Upper lobe of left lung (tissue), 6 donors: ENCODE measurements around the gene RNF111. TPM values are rescaled to one million over a fixed set of nuclear protein-coding genes. Genes with fewer than 3 reads are reported as not detected.

ENCODE experiments used
- ATAC-seq, 2 donors: fragments of 200-7000 bp; cut with Tn5 transposase; one replicate each; pipeline ENCODE4 v1.9.1; 2022; ENCODE audit warnings: mild to moderate bottlenecking in 2 of 2, moderate library complexity in 2 of 2; ENCODE audit not compliant: low FRiP score in 2 of 2
- DNase-seq, 2 donors: peaks; one replicate each; pipeline ENCODE4 v3.0.0-alpha.2; 2019 to 2020
- H3K27ac ChIP-seq, 4 donors: fragments of 200-600 bp; sonication (generic); one replicate each; pipeline ENCODE4 v1.5.1; 2016 to 2019
- H3K27me3 ChIP-seq, 4 donors: fragments of 200-600 bp; sonication (generic); one replicate each; pipeline ENCODE4 v1.5.1; 2017 to 2019
- H3K36me3 ChIP-seq, 4 donors: fragments of 200-600 bp; sonication (generic); one replicate each; pipeline ENCODE4 v1.5.1; 2016 to 2019
- H3K4me1 ChIP-seq, 4 donors: fragments of 200-600 bp; sonication (generic); one replicate each; pipeline ENCODE4 v1.5.1; 2018 to 2019
- H3K4me3 ChIP-seq, 4 donors: fragments of 200-600 bp; sonication (generic); one replicate each; pipeline ENCODE4 v1.5.1; 2017 to 2019; ENCODE audit warnings: mild to moderate bottlenecking in 2 of 4, moderate library complexity in 1 of 4
- H3K9me3 ChIP-seq, 4 donors: fragments of 200-600 bp; sonication (generic); one replicate each; pipeline ENCODE4 v1.5.1; 2018 to 2019
- CTCF ChIP-seq, 6 experiments: fragments of 450-650 bp in 4 of 6; fragments of 200-600 bp in 2 of 6; sonication (generic) in 2 of 6; IDR thresholded peaks; one replicate each; pipeline ENCODE4 v1.5.1; 2016 to 2019; ENCODE audit warnings: antibody characterized with exemption in 6 of 6
- EP300 ChIP-seq, 4 donors: sonication (generic); formaldehyde crosslinking; IDR thresholded peaks; one replicate each; pipeline ENCODE4 v1.5.1; 2017; ENCODE audit warnings: antibody characterized with exemption in 4 of 4, control low read depth in 2 of 4
- POLR2A ChIP-seq, 4 donors: fragments of 450-650 bp; IDR thresholded peaks; one replicate each; pipeline ENCODE4 v1.5.1; 2016 to 2017; ENCODE audit warnings: antibody characterized with exemption in 4 of 4, mild to moderate bottlenecking in 2 of 4
- POLR2AphosphoS5 ChIP-seq, 2 donors: sonication (generic); formaldehyde crosslinking; IDR thresholded peaks; one replicate each; pipeline ENCODE4 v1.5.1; 2017; ENCODE audit warnings: antibody characterized with exemption in 2 of 2
- WGBS, 2 donors: methylation state at CpG; one replicate each; pipeline ENCODE4 v1.1.5; 2017 to 2018; 5-methylcytosine and 5-hydroxymethylcytosine counted together
- total RNA-seq, 6 donors: library from RNA; depleted of rRNA in 4 of 6; stranded (reverse); fragments of >200 nt in 4 of 6; gene quantifications; one replicate each; pipeline versions ENCODE4 v1.1.0 to v1.2.1, GENCODE V29; 2016 to 2021
- donor health status: DM: no; HTN: no; CAD: no; lungs with moderate emphysema.
- donor health status: DM: no; HTN: yes; CAD: no; lungs with severe emphysema.

RNF111 gene
- total RNA-seq, 6 donors from 2014 or later = 16.3 to 41.6 (median 31.8) TPM

GRCh38 chr15:59002418-59002859 lies 15.0 kb downstream of the RNF111 start:
- DNase-seq (no peak), ATAC-seq (peak; percentile 49 to 77)
- Histone ChIP-seq H3K4me1 (peaks cover 7 to 24% (median 11%) of the 10 kb centered on the region in 4 donors), H3K9me3 (no peaks in the 10 kb centered on the region), H3K27ac (peak overlapping the region in 2 of 4 donors; percentile 46 to 71), H3K36me3 (peaks cover 0 to 16% (median 0%) of the 10 kb centered on the region in 4 donors), H3K4me3 (no peak overlapping the region), H3K27me3 (no peaks in the 10 kb centered on the region)
- TF ChIP-seq POLR2AphosphoS5 (IDR thresholded peaks at IDR 0.05) = no peak
- TF ChIP-seq POLR2A (IDR thresholded peaks at IDR 0.05) = no peak
- TF ChIP-seq CTCF (IDR thresholded peaks at IDR 0.05) = no peak
- no peak for TF ChIP-seq EP300 (IDR thresholded peaks at IDR 0.05)
- 58 to 76% methylated on average over 2 of the region's 2 CpGs for WGBS, 2 donors

GRCh38 chr15:59005579-59005978 lies 18.1 kb downstream of the RNF111 start:
- no peak overlapping the region for H3K4me3 ChIP-seq
- peaks cover 7 to 17% (median 8%) of the 10 kb centered on the region in 4 donors for H3K4me1 ChIP-seq
- TF ChIP-seq POLR2A (IDR thresholded peaks at IDR 0.05) = no peak
- TF ChIP-seq POLR2AphosphoS5 (IDR thresholded peaks at IDR 0.05) = no peak
- TF ChIP-seq CTCF (IDR thresholded peaks at IDR 0.05) = no peak
- no peak for TF ChIP-seq EP300 (IDR thresholded peaks at IDR 0.05)
- ATAC-seq (no peak), DNase-seq (no peak)
- WGBS, 2 donors = 83 to 84% methylated on average over 5 of the region's 5 CpGs
- H3K9me3 ChIP-seq = no peaks in the 10 kb centered on the region
- H3K27ac ChIP-seq = no peak overlapping the region
- H3K27me3 ChIP-seq = no peaks in the 10 kb centered on the region
- H3K36me3 ChIP-seq = peaks cover 0 to 16% (median 0%) of the 10 kb centered on the region in 4 donors

GRCh38 chr15:59008086-59008485 lies 20.6 kb downstream of the RNF111 start:
- Histone ChIP-seq H3K27ac (no peak overlapping the region), H3K9me3 (no peaks in the 10 kb centered on the region), H3K4me3 (no peak overlapping the region), H3K4me1 (peaks cover under 1 to 6% (median 1%) of the 10 kb centered on the region in 4 donors), H3K27me3 (no peaks in the 10 kb centered on the region), H3K36me3 (peaks cover 0 to 16% (median 0%) of the 10 kb centered on the region in 4 donors)
- WGBS, 2 donors = 88 to 92% methylated on average over 6 of the region's 6 CpGs
- DNase-seq = no peak
- TF ChIP-seq EP300 (IDR thresholded peaks at IDR 0.05) (no peak), CTCF (IDR thresholded peaks at IDR 0.05) (no peak), POLR2A (IDR thresholded peaks at IDR 0.05) (no peak), POLR2AphosphoS5 (IDR thresholded peaks at IDR 0.05) (no peak)
- no peak for ATAC-seq

GRCh38 chr15:59011262-59011952 lies 23.9 kb downstream of the RNF111 start:
- Histone ChIP-seq H3K9me3 (no peaks in the 10 kb centered on the region), H3K27ac (no peak overlapping the region), H3K4me1 (peaks cover 0 to 5% (median 2%) of the 10 kb centered on the region in 4 donors), H3K36me3 (peaks cover 0 to 3% (median 0%) of the 10 kb centered on the region in 4 donors), H3K4me3 (no peak overlapping the region), H3K27me3 (no peaks in the 10 kb centered on the region)
- no peak for DNase-seq
- no peak for TF ChIP-seq CTCF (IDR thresholded peaks at IDR 0.05)
- TF ChIP-seq POLR2A (IDR thresholded peaks at IDR 0.05) = no peak
- no peak for TF ChIP-seq EP300 (IDR thresholded peaks at IDR 0.05)
- TF ChIP-seq POLR2AphosphoS5 (IDR thresholded peaks at IDR 0.05) = no peak
- no peak for ATAC-seq
- WGBS, 2 donors = 44 to 52% methylated on average over 3 of the region's 3 CpGs
